GM19468 (cell line): ENCODE measurements around the gene DPYSL4.

Source experiments
- ATAC-seq: cut with Tn5 transposase; IDR thresholded peaks from one replicate; pipeline ENCODE4 v1.9.1; 2021; ENCODE audit warnings: mild to moderate bottlenecking, moderate library complexity, moderate number of reproducible peaks; ENCODE audit not compliant: unreplicated experiment; ENCODE audit errors: extremely low read depth

DPYSL4 gene

DNA sequence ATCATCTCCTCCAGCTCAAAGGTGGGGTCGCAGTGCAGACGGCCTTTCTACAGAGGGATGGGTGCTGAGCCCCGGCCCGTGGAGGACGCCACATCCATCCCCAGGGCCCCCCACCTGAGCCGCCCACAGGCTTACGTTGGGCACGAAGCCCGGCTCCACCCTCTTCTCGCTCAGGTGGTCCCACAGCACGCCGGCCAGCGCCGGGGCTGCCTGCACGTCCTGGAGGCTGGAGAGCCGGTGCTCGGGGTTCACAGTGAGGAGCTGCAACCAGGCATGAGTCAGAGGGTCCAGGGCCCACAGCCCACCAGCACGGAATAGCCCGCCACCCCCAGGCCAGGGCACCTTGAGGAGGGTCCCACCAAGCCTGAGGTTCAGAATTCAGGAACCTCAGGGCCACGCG lies 36.0 kb downstream of the DPYSL4 start:
- ATAC-seq = no peak

- peak; percentile 59 for ATAC-seq
Observed at GRCh38 chr10:132223156-132223590, 36.4 kb downstream of the DPYSL4 start.

GRCh38 chr10:132223611-132224342 lies 37.0 kb downstream of the DPYSL4 start:
- ATAC-seq = no peak

DNA sequence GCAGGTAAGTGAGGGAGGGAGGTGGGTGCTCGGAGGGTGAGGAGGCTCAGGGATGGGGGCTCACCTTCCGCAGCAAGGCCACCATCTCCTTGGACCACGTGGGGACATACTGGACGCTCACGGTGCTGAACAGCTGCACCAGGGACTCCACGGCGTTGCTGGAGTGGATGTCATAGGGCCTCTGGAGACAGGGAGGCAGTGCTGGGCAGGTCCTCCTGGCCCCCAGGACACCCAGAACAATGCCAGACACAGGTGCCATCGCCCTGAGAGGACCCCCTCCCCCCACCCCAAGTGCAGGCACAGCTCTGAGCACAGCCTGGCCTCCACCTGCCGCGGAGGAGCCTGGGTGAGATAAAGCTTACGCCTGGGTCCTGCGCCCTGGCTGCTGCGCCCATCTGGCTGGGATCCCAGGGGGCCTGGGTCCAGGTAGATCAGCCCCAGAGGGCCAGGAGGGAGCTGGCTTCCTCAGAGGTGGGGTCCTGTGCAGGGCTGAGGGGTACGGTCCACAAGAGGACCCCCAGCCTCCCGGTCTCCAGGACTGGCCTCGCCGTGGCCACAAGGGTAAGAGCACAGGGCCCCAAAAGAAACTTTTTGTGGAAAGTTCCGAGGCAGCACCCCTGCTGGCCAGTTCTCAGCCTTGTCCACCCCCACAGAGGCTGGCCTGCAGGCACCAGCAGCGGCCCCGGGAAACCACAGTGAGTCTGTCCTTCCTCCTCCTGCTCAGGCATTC lies 37.8 kb downstream of the DPYSL4 start:
- no peak for ATAC-seq

- ATAC-seq = no peak
Observed at GRCh38 chr10:132225073-132225848, 38.5 kb downstream of the DPYSL4 start.

GRCh38 chr10:132225849-132226205 lies 39.1 kb downstream of the DPYSL4 start:
- ATAC-seq = no peak

DNA sequence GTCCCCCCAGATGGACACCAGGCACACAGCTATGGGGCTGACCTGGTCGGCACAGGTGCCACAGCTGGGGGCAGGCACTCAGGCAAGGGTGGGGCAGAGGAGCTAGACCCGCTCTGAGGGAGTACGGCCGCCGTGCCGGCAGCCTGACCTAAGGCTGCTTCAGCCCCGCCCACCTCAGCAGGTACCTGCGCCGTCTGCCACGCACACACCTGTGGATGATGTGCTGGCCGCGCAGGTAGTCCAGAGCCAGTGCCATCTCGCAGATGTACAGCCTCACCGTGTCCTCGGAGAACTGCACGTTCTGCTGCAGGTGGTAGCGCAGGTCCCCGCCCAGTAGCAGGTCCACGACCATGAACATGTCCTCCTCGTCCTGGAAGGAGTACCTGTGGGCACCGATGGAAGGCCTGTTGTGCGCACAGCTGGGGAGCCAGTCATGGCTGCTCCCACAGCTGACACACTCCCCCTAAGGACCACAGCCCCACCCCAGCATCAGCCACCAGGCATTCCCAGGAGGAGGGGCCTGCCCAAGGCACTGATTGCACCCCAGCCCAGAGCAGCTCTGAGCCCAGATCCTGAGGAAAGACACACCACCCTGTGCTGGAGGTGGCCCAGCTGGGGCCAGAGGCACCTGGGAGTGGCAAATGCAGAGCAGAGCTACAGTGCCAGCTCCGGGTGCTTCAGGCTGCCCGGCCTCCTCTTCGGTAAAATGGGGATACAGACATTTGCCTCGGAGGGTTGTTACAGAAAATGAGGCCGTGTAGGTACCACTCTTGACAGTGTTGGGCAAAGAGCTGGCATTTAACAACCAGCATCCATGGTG lies 40.0 kb downstream of the DPYSL4 start:
- ATAC-seq = no peak

GRCh38 chr10:132227851-132228390 lies 41.2 kb downstream of the DPYSL4 start:
- no peak for ATAC-seq

- ATAC-seq = no peak
Observed at GRCh38 chr10:132228616-132229015, 41.9 kb downstream of the DPYSL4 start.

DNA sequence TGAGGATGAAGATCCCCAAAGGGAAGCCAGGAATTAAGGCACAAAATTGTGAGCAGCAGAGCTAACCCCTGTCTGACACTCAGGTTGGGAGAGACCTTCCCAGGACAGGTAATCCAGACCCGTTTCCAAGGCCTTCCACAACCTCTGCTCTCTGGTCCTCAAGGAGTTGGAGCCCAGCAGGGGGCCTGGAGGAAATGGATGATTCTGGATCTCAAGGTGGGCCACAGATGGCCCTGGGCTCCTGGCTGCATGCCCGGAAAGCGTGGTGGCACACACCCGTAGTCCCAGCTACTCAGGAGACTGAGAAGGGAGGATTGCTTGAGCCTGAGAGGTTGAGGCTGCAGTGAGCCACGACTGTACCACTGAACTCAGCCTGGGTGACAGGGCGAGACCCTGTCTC lies 42.3 kb downstream of the DPYSL4 start:
- no peak for ATAC-seq

GRCh38 chr10:132229834-132230556 lies 43.2 kb downstream of the DPYSL4 start:
- ATAC-seq = peak; percentile 52

- no peak for ATAC-seq
Observed at GRCh38 chr10:132230557-132231210, 43.9 kb downstream of the DPYSL4 start.

DNA sequence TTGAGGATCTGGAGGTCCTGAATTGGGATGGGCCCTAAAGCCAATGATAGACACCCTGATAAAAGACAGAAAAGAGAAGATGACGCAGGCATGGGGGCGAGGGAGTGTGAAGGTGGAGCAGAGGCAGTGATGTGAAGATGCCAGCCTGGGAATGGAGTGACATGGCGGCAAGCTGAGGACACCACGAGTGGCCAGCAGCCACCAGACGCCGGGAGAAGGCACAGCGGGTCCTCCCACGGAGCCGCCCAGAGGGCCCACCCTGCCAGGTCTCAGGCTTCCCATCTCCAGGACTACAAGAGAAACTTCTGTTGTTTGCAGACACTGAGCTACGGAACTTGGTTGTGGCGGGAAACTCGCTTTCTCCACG lies 44.9 kb downstream of the DPYSL4 start:
- no peak for ATAC-seq

DNA sequence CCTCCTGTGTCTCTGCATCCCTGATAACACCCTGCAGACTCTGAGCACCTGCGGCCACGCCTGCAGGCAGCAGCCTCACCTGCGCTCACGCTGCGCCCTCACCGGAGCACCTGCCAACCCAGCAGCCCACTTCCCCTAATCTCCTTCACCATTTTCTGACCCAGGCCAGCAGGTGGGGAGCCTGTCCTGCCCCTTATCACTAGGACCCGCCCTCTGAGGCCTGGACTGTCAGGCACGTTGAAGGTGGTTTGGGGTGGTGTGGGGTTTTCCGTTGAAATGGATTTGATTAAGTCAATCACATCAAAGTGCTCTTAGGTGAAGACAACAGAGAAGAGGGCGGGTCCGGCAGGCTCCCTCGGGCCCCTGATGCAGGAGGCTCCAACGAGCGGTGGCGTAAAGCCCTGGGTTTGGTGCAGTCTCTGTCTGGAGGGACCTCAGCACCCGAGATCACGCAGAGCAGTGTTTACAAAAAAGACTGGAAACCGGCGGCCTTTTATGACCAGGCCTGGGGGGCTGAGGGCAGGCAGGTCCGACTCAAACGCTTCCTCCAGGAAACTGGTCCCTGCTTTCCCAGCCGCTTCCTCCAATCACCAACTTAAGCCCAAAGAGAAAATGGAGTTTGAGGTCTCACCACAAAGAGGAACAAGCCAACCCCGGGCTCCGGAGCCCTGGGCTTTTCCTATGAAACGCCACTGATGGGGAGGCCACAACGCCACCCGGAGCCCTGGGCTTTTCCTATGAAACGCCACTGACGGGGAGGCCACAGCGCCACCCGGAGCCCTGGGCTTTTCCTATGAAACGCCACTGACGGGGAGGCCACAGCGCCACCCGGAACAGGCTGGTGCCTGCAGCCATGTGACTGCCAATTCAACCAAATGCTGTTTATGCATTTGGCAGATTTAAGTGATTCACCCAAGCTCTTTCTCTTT lies 45.5 kb downstream of the DPYSL4 start:
- no peak for ATAC-seq

GRCh38 chr10:132232981-132233380 lies 46.2 kb downstream of the DPYSL4 start:
- no peak for ATAC-seq

- ATAC-seq = no peak
Observed at GRCh38 chr10:132233501-132234085, 46.8 kb downstream of the DPYSL4 start.

DNA sequence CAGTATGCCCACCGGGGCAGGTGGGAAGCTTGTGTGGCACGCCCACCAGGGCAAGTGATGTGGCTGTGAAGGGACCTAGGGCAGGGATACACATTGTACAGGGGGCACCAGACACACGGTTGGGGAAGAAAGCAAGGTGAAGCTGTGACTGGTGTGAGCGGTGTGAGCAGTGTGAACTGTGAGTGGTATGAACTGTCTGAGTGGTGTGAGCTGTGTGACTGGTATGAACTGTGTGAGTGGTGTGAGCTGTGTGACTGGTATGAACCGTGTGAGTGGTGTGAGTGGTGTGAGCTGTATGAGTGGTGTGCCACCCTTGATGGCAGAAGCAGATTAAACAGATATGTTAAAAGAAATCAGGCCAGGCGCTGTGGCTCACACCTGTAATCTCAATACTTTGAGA lies 48.1 kb downstream of the DPYSL4 start:
- ATAC-seq = no peak
